Mesothelial cell of epicardium (in vitro differentiated cells): ENCODE measurements around the gene ABCB6. TPM values are rescaled to one million over a fixed set of nuclear protein-coding genes. Genes with fewer than 3 reads are reported as not detected.

ENCODE experiments used
- DNase-seq, 2 experiments: peaks; one replicate each; pipeline ENCODE4 v3.0.0; 2021; ENCODE audit warnings: low spot score in 2 of 2; ENCODE audit not compliant: unreplicated experiment in 2 of 2
- H3K27ac Mint-ChIP-seq: 2 replicates; pipeline ENCODE4 v1.8.0; 2021; ENCODE audit warnings: mixed read lengths
- H3K27me3 Mint-ChIP-seq: 2 replicates; pipeline ENCODE4 v1.8.0; 2021; ENCODE audit warnings: low read depth, mixed read lengths
- H3K36me3 Mint-ChIP-seq: 2 replicates; pipeline ENCODE4 v1.8.0; 2021; ENCODE audit warnings: mixed read lengths
- H3K4me1 Mint-ChIP-seq: 2 replicates; pipeline ENCODE4 v1.8.0; 2021; ENCODE audit warnings: mixed read lengths
- H3K4me3 Mint-ChIP-seq: 2 replicates; pipeline ENCODE4 v1.8.0; 2021; ENCODE audit warnings: mild to moderate bottlenecking, moderate library complexity, mixed read lengths
- H3K9me3 Mint-ChIP-seq: 2 replicates; pipeline ENCODE4 v1.8.0; 2021; ENCODE audit warnings: mixed read lengths
- CTCF ChIP-seq: fragments of 200-600 bp; sonication (generic); IDR thresholded peaks from one replicate; pipeline ENCODE4 v1.5.0; 2021; ENCODE audit warnings: antibody characterized with exemption; ENCODE audit not compliant: unreplicated experiment
- total RNA-seq: library from RNA; stranded (reverse); gene quantifications from 3 replicates; pipeline ENCODE4 v1.2.1, GENCODE V29; 2021

ABCB6 gene
- total RNA-seq, 1 donor from 2014 or later, result 28.1 TPM

- no peak for DNase-seq
- Mint-ChIP-seq H3K4me3 (no peak overlapping the region), H3K4me1 (peaks cover 19% of the 10 kb centered on the region), H3K27ac (no peak overlapping the region), H3K36me3 (peaks cover 31% of the 10 kb centered on the region), H3K27me3 (no peaks in the 10 kb centered on the region), H3K9me3 (no peaks in the 10 kb centered on the region)
- no peak for TF ChIP-seq CTCF
Observed at GRCh38 chr2:219225350-219225749, 6.6 kb upstream of the ABCB6 start.

- peaks cover 22% of the 10 kb centered on the region for H3K4me1 Mint-ChIP-seq
- no peak for TF ChIP-seq CTCF
- H3K9me3 Mint-ChIP-seq, result no peaks in the 10 kb centered on the region
- H3K4me3 Mint-ChIP-seq, result no peak overlapping the region
- no peaks in the 10 kb centered on the region for H3K27me3 Mint-ChIP-seq
- no peak overlapping the region for H3K27ac Mint-ChIP-seq
- no peak for DNase-seq
- H3K36me3 Mint-ChIP-seq, result peaks cover 36% of the 10 kb centered on the region
Observed at GRCh38 chr2:219223831-219224610, 5.3 kb upstream of the ABCB6 start.

GRCh38 chr2:219221957-219222518 lies 3.3 kb upstream of the ABCB6 start:
- no peak for TF ChIP-seq CTCF
- Mint-ChIP-seq H3K9me3 (no peaks in the 10 kb centered on the region), H3K4me3 (no peak overlapping the region), H3K27ac (no peak overlapping the region), H3K36me3 (peaks cover 36% of the 10 kb centered on the region), H3K4me1 (peaks cover 16% of the 10 kb centered on the region), H3K27me3 (no peaks in the 10 kb centered on the region)
- DNase-seq, result no peak

GRCh38 chr2:219220652-219221402 lies 2.1 kb upstream of the ABCB6 start:
- peaks cover 31% of the 10 kb centered on the region for H3K36me3 Mint-ChIP-seq
- no peak for TF ChIP-seq CTCF
- H3K9me3 Mint-ChIP-seq, result no peaks in the 10 kb centered on the region
- no peak overlapping the region for H3K4me3 Mint-ChIP-seq
- H3K4me1 Mint-ChIP-seq, result peaks cover 23% of the 10 kb centered on the region
- H3K27me3 Mint-ChIP-seq, result no peaks in the 10 kb centered on the region
- DNase-seq, result no peak
- no peak overlapping the region for H3K27ac Mint-ChIP-seq

GRCh38 chr2:219219784-219220532 lies 1.2 kb upstream of the ABCB6 start:
- H3K4me1 Mint-ChIP-seq, result peaks cover 23% of the 10 kb centered on the region
- peaks cover 30% of the 10 kb centered on the region for H3K36me3 Mint-ChIP-seq
- H3K4me3 Mint-ChIP-seq, result peak overlapping the region; percentile 81
- TF ChIP-seq CTCF, result no peak
- H3K27ac Mint-ChIP-seq, result no peak overlapping the region
- H3K27me3 Mint-ChIP-seq, result no peaks in the 10 kb centered on the region
- no peak for DNase-seq
- no peaks in the 10 kb centered on the region for H3K9me3 Mint-ChIP-seq
